ENCODE measurements around the gene ZSCAN5A. TPM values are rescaled to one million over a fixed set of nuclear protein-coding genes. Genes with fewer than 3 reads are reported as not detected.

Gene ZSCAN5A, protein sequence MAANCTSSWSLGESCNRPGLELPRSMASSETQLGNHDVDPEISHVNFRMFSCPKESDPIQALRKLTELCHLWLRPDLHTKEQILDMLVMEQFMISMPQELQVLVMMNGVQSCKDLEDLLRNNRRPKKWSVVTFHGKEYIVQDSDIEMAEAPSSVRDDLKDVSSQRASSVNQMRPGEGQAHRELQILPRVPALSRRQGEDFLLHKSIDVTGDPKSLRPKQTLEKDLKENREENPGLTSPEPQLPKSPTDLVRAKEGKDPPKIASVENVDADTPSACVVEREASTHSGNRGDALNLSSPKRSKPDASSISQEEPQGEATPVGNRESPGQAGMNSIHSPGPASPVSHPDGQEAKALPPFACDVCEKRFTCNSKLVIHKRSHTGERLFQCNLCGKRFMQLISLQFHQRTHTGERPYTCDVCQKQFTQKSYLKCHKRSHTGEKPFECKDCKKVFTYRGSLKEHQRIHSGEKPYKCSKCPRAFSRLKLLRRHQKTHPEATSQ
- 6.2 and 7.7 TPM in 2 replicates for total RNA-seq

DNA sequence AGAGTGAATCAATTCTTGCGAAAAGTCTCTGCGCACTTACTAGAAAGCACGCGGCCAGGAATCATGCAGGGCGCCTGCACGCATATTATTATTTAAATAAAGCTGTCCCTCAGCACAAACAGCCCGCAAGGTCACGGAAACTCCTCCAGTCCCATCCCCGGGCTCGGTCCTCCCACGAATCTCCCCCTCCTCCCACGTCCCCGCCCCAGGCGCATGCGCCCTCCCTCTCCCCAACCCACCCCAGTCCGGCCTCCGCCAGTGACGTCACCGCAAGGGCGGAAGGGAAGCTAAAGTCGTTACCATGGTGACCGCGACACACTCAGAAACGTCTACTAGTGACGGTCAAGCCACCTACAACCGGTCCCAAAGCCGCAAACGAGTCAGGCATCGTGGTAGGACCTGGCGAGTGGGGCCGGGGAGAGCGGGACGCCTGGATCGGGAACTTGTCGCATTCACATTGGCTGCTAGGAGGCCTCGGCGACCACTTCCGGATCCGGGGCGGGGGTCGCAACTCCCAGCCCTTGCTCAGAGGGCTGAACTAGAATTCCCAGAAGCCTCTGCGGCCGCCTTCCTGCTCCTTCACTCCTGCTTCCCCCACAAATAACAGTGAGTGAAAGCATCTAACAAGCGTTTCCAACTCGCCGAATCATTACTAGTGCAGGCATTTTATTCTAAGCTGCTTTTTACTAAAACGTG lies at the start of gene ZSCAN5A:
Gene ZSCAN5A, minus strand, starts transcription at position 459 of the 696 bp plus-strand sequence. CDS start 89,793 bp downstream, outside the sequence.
- Histone ChIP-seq H3K4me3 (ENCODE audit: low read depth, low read length) (peak within 1 kb of the TSS; percentile 94), H3K27me3 (ENCODE audit: control insufficient read depth, insufficient read depth, low read length) (no peaks in the 10 kb centered on the region), H3K36me3 (ENCODE audit: control insufficient read depth, insufficient read depth, low read length) (no peaks in the 10 kb centered on the region)
- TF ChIP-seq, protein P1, sequence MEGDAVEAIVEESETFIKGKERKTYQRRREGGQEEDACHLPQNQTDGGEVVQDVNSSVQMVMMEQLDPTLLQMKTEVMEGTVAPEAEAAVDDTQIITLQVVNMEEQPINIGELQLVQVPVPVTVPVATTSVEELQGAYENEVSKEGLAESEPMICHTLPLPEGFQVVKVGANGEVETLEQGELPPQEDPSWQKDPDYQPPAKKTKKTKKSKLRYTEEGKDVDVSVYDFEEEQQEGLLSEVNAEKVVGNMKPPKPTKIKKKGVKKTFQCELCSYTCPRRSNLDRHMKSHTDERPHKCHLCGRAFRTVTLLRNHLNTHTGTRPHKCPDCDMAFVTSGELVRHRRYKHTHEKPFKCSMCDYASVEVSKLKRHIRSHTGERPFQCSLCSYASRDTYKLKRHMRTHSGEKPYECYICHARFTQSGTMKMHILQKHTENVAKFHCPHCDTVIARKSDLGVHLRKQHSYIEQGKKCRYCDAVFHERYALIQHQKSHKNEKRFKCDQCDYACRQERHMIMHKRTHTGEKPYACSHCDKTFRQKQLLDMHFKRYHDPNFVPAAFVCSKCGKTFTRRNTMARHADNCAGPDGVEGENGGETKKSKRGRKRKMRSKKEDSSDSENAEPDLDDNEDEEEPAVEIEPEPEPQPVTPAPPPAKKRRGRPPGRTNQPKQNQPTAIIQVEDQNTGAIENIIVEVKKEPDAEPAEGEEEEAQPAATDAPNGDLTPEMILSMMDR (IDR thresholded peaks at IDR 0.05; ENCODE audit: insufficient read depth, low read length, poor library complexity, severe bottlenecking) = no peak
- peak; percentile 69 for DNase-seq (ENCODE audit: low read depth)

DNA sequence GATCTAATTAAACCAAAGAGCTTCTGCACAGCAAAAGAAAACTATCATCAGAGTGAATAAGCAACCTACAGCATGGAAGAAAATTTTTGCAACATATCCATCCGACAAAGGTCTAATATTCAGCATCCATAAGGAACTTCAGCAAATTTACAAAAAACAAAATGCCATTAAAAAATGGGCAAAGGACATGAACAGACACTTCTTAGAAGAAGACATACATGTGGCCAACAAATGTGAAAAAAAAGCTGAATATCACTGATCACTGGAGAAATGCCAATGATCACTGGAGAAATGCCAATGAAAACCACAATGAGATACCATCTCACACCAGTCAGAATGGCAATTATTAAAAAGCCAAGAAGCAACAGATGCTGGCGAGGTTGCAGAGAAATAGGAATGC lies 46.2 kb upstream of the ZSCAN5A start:
- no peak for DNase-seq (ENCODE audit: low read depth)
- no peaks in the 10 kb centered on the region for H3K36me3 ChIP-seq (ENCODE audit: control insufficient read depth, insufficient read depth, low read length)
- H3K4me3 ChIP-seq (ENCODE audit: low read depth, low read length) = no peak overlapping the region
- TF ChIP-seq, protein P1 (IDR thresholded peaks at IDR 0.05; ENCODE audit: insufficient read depth, low read length, poor library complexity, severe bottlenecking) = no peak
- no peaks in the 10 kb centered on the region for H3K27me3 ChIP-seq (ENCODE audit: control insufficient read depth, insufficient read depth, low read length)

DNA sequence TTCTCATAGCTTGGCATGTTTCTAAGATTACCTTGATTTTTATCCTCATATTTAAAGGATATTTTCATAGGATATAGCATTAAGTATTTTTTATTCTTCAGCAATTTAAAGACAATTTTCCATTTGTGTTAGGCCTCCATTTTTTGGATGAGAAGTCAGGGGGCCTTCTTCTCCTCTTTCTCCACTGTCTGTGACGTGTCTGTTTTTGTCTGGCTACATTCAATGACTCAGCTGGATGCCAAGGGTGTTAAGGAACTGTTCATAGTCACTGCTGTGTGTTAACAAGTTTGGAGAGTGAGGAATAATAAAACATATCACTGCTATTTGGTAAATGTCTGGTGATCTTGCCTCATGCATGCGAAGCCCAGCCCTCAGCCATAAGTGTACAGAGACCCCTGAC lies 42.3 kb upstream of the ZSCAN5A start:
- TF ChIP-seq, protein P1 (IDR thresholded peaks at IDR 0.05; ENCODE audit: insufficient read depth, low read length, poor library complexity, severe bottlenecking) = no peak
- DNase-seq (ENCODE audit: low read depth) = no peak
- H3K4me3 ChIP-seq (ENCODE audit: low read depth, low read length) = no peak overlapping the region
- H3K36me3 ChIP-seq (ENCODE audit: control insufficient read depth, insufficient read depth, low read length) = no peaks in the 10 kb centered on the region
- no peaks in the 10 kb centered on the region for H3K27me3 ChIP-seq (ENCODE audit: control insufficient read depth, insufficient read depth, low read length)

DNA sequence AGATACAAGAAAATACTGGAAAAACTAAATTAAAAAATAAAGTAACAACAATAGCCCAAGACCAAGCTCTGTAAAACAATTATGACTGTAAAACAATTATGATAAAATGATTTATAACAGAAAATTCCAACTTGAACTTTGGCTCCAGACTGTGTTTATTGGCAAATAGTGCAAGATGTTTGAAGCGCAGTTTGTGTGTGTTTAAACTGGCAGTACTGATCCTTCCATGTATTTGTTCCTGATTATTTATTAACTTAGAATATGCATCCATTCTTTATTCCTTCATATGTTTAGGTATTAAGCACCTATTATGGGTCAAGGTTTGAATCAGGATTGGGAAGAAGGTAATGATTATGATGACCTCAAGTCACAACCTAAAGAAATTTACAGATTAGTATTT lies 40.9 kb upstream of the ZSCAN5A start:
- TF ChIP-seq, protein P1 (IDR thresholded peaks at IDR 0.05; ENCODE audit: insufficient read depth, low read length, poor library complexity, severe bottlenecking) = no peak
- H3K4me3 ChIP-seq (ENCODE audit: low read depth, low read length) = no peak overlapping the region
- no peaks in the 10 kb centered on the region for H3K36me3 ChIP-seq (ENCODE audit: control insufficient read depth, insufficient read depth, low read length)
- H3K27me3 ChIP-seq (ENCODE audit: control insufficient read depth, insufficient read depth, low read length) = no peaks in the 10 kb centered on the region
- DNase-seq (ENCODE audit: low read depth) = no peak

DNA sequence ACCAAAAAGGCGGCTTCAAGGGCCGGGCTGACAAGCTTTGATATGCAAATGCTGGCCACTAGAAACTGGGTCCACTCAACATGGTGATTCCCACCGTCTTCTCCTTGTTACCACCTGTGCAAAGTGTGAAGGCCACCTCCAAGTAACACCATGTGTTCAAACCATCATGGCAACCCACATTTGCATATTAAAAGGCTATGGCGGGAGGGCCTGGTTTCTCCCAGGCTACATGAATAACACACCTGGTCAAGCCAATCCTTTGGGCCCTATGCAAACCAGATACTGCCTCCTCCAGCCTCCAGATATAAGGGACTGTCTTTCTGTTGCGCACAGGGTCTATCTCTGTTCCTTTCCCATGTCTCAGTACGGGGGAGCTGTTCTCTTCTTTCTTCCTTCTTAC lies 36.6 kb upstream of the ZSCAN5A start:
- H3K27me3 ChIP-seq (ENCODE audit: control insufficient read depth, insufficient read depth, low read length) = no peaks in the 10 kb centered on the region
- H3K36me3 ChIP-seq (ENCODE audit: control insufficient read depth, insufficient read depth, low read length) = no peaks in the 10 kb centered on the region
- TF ChIP-seq, protein P1 (IDR thresholded peaks at IDR 0.05; ENCODE audit: insufficient read depth, low read length, poor library complexity, severe bottlenecking) = no peak
- DNase-seq (ENCODE audit: low read depth) = no peak
- no peak overlapping the region for H3K4me3 ChIP-seq (ENCODE audit: low read depth, low read length)
